ENCODE measurements around the gene HELB. TPM values are rescaled to one million over a fixed set of nuclear protein-coding genes. Genes with fewer than 3 reads are reported as not detected.

The HELB gene
- total and polyA plus RNA-seq, 2 of the 8 experiments (the other 6 are each of a cell fraction or from before 2014, with no cell fraction given): 1.8 to 7.6 TPM

- POLR2A ChIA-PET (ENCODE audit: partially characterized antibody): no interaction called here
- TF ChIP-seq RAD21 (IDR thresholded peaks at IDR 0.05 in 1 of 2, conservative IDR thresholded peaks at IDR 0.05 in 1 of 2; ENCODE audit: low read depth in 2 of 2, low read length in 2 of 2) (no peak), POLR2A (IDR thresholded peaks at IDR 0.05; ENCODE audit: control extremely low read depth in 1 of 2, low read depth in 2 of 2, low read length in 2 of 2) (no peak), JUN (IDR thresholded peaks at IDR 0.05; ENCODE audit: low read depth, low read length) (no peak), RXRA (IDR thresholded peaks at IDR 0.05; ENCODE audit: insufficient read depth, low read depth, low read length) (no peak), GABPA (IDR thresholded peaks at IDR 0.05; ENCODE audit: borderline replicate concordance, insufficient read depth, low read length) (no peak), SRF (IDR thresholded peaks at IDR 0.05; ENCODE audit: low read depth, low read length) (no peak), PHF8 (conservative IDR thresholded peaks at IDR 0.05; ENCODE audit: low read depth, low read length) (no peak), CBX5 (IDR thresholded peaks at IDR 0.05; ENCODE audit: low read depth, low read length) (no peak), E2F6 (IDR thresholded peaks at IDR 0.05) (no peak), SP2 (IDR thresholded peaks at IDR 0.05; ENCODE audit: low read length) (no peak), NRF1 (IDR thresholded peaks at IDR 0.05; ENCODE audit: low read depth, low read length) (no peak), USF2 (IDR thresholded peaks at IDR 0.05; ENCODE audit: low read length) (no peak), YY1 (IDR thresholded peaks at IDR 0.05; ENCODE audit: low read depth, low read length) (no peak)
These were observed 77.3 kb downstream of the HELB start for GRCh38 chr12:66379616-66380015.

More at GRCh38 chr12:66379616-66380015, 77.3 kb downstream of the HELB start:
- H2AFZ ChIP-seq (ENCODE audit: low read length): no peak overlapping the region
- no peak overlapping the region for H2BK12ac ChIP-seq (ENCODE audit: low read depth, low read length)
- FAIRE-seq (no peak), DNase-seq (ENCODE audit: low read depth in 1 of 2, low spot score in 2 of 2) (no peak)
- no peaks in the 10 kb centered on the region for H3K79me1 ChIP-seq (ENCODE audit: low read depth, low read length)
- H2BK15ac ChIP-seq (ENCODE audit: low read length): no peak overlapping the region
- H3K4me1 ChIP-seq (replicated peaks in 1 of 4; ENCODE audit: control insufficient read depth in 3 of 4, insufficient read depth in 4 of 4, low read length in 3 of 4): no peaks in the 10 kb centered on the region
- H3K27ac ChIP-seq (ENCODE audit: low read depth, low read length): no peak overlapping the region
- H2BK5ac ChIP-seq (ENCODE audit: low read depth, low read length): no peak overlapping the region
- no peak overlapping the region for H3K9ac ChIP-seq (replicated peaks in 1 of 4; ENCODE audit: extremely low read depth in 1 of 4, low read depth in 3 of 4, low read length in 3 of 4)
- H3K4ac ChIP-seq (replicated peaks; ENCODE audit: insufficient read length, low read depth, low read length): no peak overlapping the region
- H4K8ac ChIP-seq (ENCODE audit: extremely low read depth, insufficient read depth, low read length): no peak overlapping the region
- whole genome bisulfite sequencing, 2 experiments (ENCODE audit: extremely low coverage in 1 of 2, insufficient coverage in 1 of 2, insufficient read length in 1 of 2, insufficient replicate concordance in 2 of 2, low coverage in 1 of 2, low lambda C conversion rate in 2 of 2, missing lambda C conversion rate in 1 of 2): 96% methylated on average over 6 of the region's 6 CpGs; no CpG with 5 or more reads in 1 of the 2 experiments
- no peaks in the 10 kb centered on the region for H3K9me3 ChIP-seq (ENCODE audit: insufficient read depth in 2 of 2, low read depth in 1 of 2, low read length in 1 of 2)
- no peak overlapping the region for H4K91ac ChIP-seq (replicated peaks; ENCODE audit: insufficient read length, low read length)
- H3K4me3 ChIP-seq (ENCODE audit: extremely low read depth in 1 of 4, insufficient read depth in 2 of 4, low read depth in 3 of 4, low read length in 4 of 4): no peak overlapping the region
- CTCF ChIA-PET (ENCODE audit: partially characterized antibody): interaction anchor here (1.0 to 1.5 kb wide), 4 partner anchors 11 to 26 kb away, joined by 3 to 4 read pairs (median 3); no protein-coding TSS in a partner anchor
- H3K14ac ChIP-seq (ENCODE audit: insufficient read length): no peak overlapping the region
- H3K56ac ChIP-seq (replicated peaks; ENCODE audit: insufficient read length, low read depth, low read length): no peak overlapping the region
- H2AK5ac ChIP-seq (ENCODE audit: low read depth, low read length): no peak overlapping the region
- no peak overlapping the region for H2BK120ac ChIP-seq (replicated peaks; ENCODE audit: low read depth, low read length)
- no peak overlapping the region for H3K23ac ChIP-seq (ENCODE audit: insufficient read length)
- no peaks in the 10 kb centered on the region for H3K79me2 ChIP-seq (ENCODE audit: control insufficient read depth in 1 of 2, insufficient read depth in 2 of 2, low read length in 2 of 2)
- H3K23me2 ChIP-seq (ENCODE audit: low read depth, low read length): no peaks in the 10 kb centered on the region
- no peaks in the 10 kb centered on the region for H3K27me3 ChIP-seq (replicated peaks in 1 of 4; ENCODE audit: control insufficient read depth in 3 of 4, extremely low read depth in 1 of 4, insufficient read depth in 3 of 4, low read length in 3 of 4)
- H3K4me2 ChIP-seq (ENCODE audit: insufficient read depth in 1 of 2, low read depth in 2 of 2, low read length in 2 of 2): no peak overlapping the region
- no peak overlapping the region for H4K5ac ChIP-seq (ENCODE audit: insufficient read length, low read depth, low read length)
- H3K18ac ChIP-seq (ENCODE audit: extremely low read depth, low read length): no peak overlapping the region
- no peaks in the 10 kb centered on the region for H3K36me3 ChIP-seq (ENCODE audit: control insufficient read depth in 2 of 4, insufficient read depth in 4 of 4, low read length in 3 of 4)
- H4K20me1 ChIP-seq (replicated peaks in 1 of 2; ENCODE audit: control insufficient read depth in 1 of 2, insufficient read depth in 2 of 2, low read length in 2 of 2): no peaks in the 10 kb centered on the region
- H2BK20ac ChIP-seq (ENCODE audit: low read length): no peak overlapping the region
